Testis (tissue), 3 donors: ENCODE measurements around the gene TSGA10IP. TPM values are rescaled to one million over a fixed set of nuclear protein-coding genes. Genes with fewer than 3 reads are reported as not detected.

Experiments
- DNase-seq: peaks from one replicate; pipeline ENCODE4 v3.0.0-alpha.2; 2019
- H3K27ac ChIP-seq, 2 donors: fragments of 200-600 bp; sonication (generic); one replicate each; pipeline ENCODE4 v1.5.1; 2019
- H3K27me3 ChIP-seq: fragments of 200-600 bp; sonication (generic); one replicate; pipeline ENCODE4 v1.5.1; 2019
- H3K36me3 ChIP-seq: fragments of 200-600 bp; sonication (generic); one replicate; pipeline ENCODE4 v1.5.1; 2017; ENCODE audit warnings: low read depth; ENCODE audit errors: missing control alignments
- H3K4me1 ChIP-seq: fragments of 200-600 bp; sonication (generic); one replicate; pipeline ENCODE4 v1.5.1; 2019
- H3K4me3 ChIP-seq, 2 donors: fragments of 200-600 bp; sonication (generic); one replicate each; pipeline ENCODE4 v1.5.1; 2017 to 2019
- H3K9me3 ChIP-seq: fragments of 200-600 bp; sonication (generic); one replicate; pipeline ENCODE4 v1.5.1; 2017
- POLR2A ChIP-seq: fragments of 450-650 bp; IDR thresholded peaks from one replicate; pipeline ENCODE4 v1.6.1; 2017; ENCODE audit warnings: antibody characterized with exemption, mild to moderate bottlenecking, moderate library complexity
- WGBS, 2 donors: methylation state at CpG; one replicate each; pipeline ENCODE4 v1.1.5; 2018; 5-methylcytosine and 5-hydroxymethylcytosine counted together
- intact Hi-C: fragments of 100-400 bp; cut with DNase I; formaldehyde crosslinking; loops from one replicate; pipeline ENCODE4 v1.15.1; 2023; ENCODE audit warnings: low total_unique reads
- polyA plus RNA-seq: library from polyadenylated mRNA; stranded (reverse); fragments of 350-450 nt; fragmentation: Illumina TruSeq; extraction: RNeasy Lipid Tissue Mini Kit (QIAGEN cat#74804); gene quantifications from one replicate; pipeline ENCODE4 v1.2.3, GENCODE V29; 2014; ENCODE audit warnings: low read depth, low replicate concordance; ENCODE audit not compliant: insufficient read depth
- total RNA-seq, 2 donors: library from RNA; depleted of rRNA; stranded (reverse); fragments of >200 nt; gene quantifications; one replicate each; pipeline ENCODE4 v1.2.3, GENCODE V29; 2016
- TF ChIP-seq, protein P1 (sequence below), 3 experiments: fragments of 450-650 bp in 2 of 3; fragments of 200-600 bp in 1 of 3; sonication (generic) in 1 of 3; IDR thresholded peaks; one replicate each; pipeline ENCODE4 v1.5.1; 2016 to 2019; ENCODE audit warnings: antibody characterized with exemption in 3 of 3, mild to moderate bottlenecking in 2 of 3, moderate library complexity in 1 of 3

Gene TSGA10IP
- total and polyA plus RNA-seq, 3 donors from 2014 or later: 5.4 to 17.8 (median 5.5) TPM

DNA sequence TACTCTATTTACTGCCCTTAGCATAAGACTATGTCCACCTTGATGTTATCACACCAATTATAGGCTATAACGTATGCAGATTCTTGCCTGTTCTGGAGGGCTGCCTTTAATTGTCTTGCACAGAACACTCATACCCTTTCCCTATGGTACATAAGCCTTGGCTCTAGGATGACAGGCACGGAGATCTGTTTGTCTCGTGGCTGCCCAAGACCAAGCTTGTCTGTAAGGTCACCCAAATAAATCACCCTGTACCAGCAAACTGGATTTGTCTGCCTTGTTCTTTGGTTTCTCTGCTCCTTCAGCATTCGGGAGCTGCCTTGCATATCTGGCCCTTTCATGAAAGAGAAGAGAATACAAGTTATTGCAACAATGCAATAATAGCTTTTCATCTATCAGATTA is 7.5 kb upstream of the TSGA10IP start:
- 47 to 59% methylated on average over 4 of the region's 4 CpGs for WGBS, 2 donors
- no peaks in the 10 kb centered on the region for H3K36me3 ChIP-seq
- H3K4me1 ChIP-seq: no peaks in the 10 kb centered on the region
- H3K27me3 ChIP-seq: no peaks in the 10 kb centered on the region
- intact Hi-C loops: no loop called here
- no peak for DNase-seq
- no peak overlapping the region for H3K27ac ChIP-seq
- H3K4me3 ChIP-seq: no peak overlapping the region
- H3K9me3 ChIP-seq: no peaks in the 10 kb centered on the region
- no peak for TF ChIP-seq POLR2A
- TF ChIP-seq, protein P1, sequence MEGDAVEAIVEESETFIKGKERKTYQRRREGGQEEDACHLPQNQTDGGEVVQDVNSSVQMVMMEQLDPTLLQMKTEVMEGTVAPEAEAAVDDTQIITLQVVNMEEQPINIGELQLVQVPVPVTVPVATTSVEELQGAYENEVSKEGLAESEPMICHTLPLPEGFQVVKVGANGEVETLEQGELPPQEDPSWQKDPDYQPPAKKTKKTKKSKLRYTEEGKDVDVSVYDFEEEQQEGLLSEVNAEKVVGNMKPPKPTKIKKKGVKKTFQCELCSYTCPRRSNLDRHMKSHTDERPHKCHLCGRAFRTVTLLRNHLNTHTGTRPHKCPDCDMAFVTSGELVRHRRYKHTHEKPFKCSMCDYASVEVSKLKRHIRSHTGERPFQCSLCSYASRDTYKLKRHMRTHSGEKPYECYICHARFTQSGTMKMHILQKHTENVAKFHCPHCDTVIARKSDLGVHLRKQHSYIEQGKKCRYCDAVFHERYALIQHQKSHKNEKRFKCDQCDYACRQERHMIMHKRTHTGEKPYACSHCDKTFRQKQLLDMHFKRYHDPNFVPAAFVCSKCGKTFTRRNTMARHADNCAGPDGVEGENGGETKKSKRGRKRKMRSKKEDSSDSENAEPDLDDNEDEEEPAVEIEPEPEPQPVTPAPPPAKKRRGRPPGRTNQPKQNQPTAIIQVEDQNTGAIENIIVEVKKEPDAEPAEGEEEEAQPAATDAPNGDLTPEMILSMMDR (IDR thresholded peaks at IDR 0.05): no peak

DNA sequence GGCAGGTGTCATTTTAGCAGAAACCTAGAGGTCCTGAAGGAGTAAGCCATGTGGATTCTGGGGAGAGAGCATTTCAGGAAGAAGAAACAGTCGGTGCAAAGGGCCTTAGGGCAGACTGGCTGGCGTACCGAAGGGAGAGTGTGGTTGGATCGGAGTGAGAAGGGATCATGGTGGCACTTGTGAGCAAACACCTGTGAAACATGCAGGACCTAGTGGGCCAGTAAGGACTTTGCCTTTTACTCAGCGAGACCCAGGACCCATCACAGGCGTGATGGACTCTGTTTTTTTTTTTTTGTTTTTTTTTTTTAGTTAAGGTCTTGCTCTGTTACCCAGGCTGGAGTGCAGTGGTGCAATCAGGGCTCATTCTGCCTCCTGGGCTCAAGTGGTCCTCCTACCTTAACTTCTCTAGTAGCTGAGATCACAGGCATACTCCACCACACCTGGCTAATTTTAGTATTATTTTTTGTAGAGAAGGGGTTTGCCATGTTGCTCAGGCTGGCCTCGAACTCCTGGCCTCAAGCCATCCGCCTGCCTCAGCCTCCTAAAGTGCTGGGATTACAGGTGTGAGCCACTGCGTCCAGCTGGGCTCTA is 3.5 kb upstream of the TSGA10IP start:
- H3K36me3 ChIP-seq: no peaks in the 10 kb centered on the region
- no peaks in the 10 kb centered on the region for H3K4me1 ChIP-seq
- intact Hi-C loops: no loop called here
- H3K4me3 ChIP-seq: no peak overlapping the region
- no peak overlapping the region for H3K27ac ChIP-seq
- H3K27me3 ChIP-seq: no peaks in the 10 kb centered on the region
- WGBS, 2 donors: 82% methylated on average over 9 of the region's 9 CpGs
- TF ChIP-seq, protein P1 (IDR thresholded peaks at IDR 0.05): no peak
- TF ChIP-seq POLR2A: no peak
- DNase-seq: no peak
- no peaks in the 10 kb centered on the region for H3K9me3 ChIP-seq

DNA sequence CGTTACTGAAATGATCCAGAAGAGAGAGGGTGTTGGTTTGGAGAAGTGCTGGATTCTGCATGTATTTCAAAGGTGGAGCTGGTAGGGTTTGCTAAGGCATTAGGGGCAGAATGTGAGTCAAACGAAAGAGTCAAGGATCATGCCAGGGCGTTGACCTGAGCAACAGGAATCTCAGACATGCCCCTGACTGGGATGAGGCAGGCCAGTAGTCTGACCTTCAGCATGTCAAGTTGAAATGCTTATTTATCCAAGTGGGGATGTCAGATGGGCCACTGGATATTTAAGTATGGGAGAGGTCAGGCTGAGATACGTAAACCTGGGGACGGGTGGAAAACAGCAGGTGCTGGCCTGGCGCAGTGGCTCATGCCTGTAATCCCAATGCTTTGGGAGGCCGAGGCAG is 2.7 kb upstream of the TSGA10IP start:
- Histone ChIP-seq H3K27me3 (no peaks in the 10 kb centered on the region), H3K4me1 (no peaks in the 10 kb centered on the region), H3K36me3 (no peaks in the 10 kb centered on the region), H3K9me3 (no peaks in the 10 kb centered on the region), H3K27ac (no peak overlapping the region), H3K4me3 (no peak overlapping the region)
- no peak for DNase-seq
- 85 to 86% methylated on average over 7 of the region's 7 CpGs for WGBS, 2 donors
- intact Hi-C loops: no loop called here
- no peak for TF ChIP-seq POLR2A
- TF ChIP-seq, protein P1 (IDR thresholded peaks at IDR 0.05): no peak

DNA sequence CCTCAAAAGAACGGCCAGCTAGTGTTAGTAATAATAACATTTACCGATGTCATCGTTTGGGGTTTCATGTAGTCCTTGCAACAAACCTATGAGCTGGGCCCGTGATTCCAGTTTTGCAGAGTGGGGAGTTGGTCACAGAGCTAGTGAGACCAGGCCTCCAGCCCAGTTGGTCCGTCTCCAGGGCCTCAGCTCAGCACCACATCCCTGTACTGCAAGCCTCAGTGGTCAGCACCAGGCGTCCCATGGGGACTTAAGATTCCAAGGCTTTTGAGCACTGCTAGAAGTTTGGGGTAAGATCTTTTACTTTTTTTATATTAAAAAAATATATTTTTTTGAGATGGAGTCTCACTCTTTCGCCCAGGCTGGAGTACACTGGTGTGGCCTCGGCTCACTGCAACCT is 1.1 kb upstream of the TSGA10IP start:
- no peak overlapping the region for H3K4me3 ChIP-seq
- H3K27ac ChIP-seq: no peak overlapping the region
- no peak for DNase-seq
- no peaks in the 10 kb centered on the region for H3K9me3 ChIP-seq
- H3K27me3 ChIP-seq: no peaks in the 10 kb centered on the region
- intact Hi-C loops: no loop called here
- H3K4me1 ChIP-seq: no peaks in the 10 kb centered on the region
- no peaks in the 10 kb centered on the region for H3K36me3 ChIP-seq
- WGBS, 2 donors: 90 to 94% methylated on average over 8 of the region's 8 CpGs
- TF ChIP-seq, protein P1 (IDR thresholded peaks at IDR 0.05): no peak
- TF ChIP-seq POLR2A: no peak

DNA sequence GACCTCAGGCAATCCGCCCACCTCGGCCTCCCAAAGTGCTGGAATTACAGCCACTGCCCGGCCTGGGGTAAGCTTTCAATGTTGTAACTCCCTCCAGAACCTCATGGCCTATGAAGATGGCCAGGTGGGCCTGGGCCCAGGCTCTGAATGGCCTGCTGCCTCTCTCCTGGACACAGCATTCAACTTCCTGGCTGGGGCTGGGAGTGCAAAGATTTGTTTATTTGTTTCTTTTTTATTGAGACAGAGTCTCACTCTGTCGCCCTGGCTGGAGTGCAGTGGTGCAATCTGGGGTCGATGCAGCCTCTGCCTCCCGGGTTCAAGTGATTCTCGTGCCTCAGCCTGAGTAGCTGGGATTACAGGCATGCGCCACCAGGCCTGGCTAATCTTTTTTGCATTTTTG is 513 bp upstream of the TSGA10IP start:
- TF ChIP-seq, protein P1 (IDR thresholded peaks at IDR 0.05): no peak
- TF ChIP-seq POLR2A: no peak
- Histone ChIP-seq H3K36me3 (no peaks in the 10 kb centered on the region), H3K27ac (no peak overlapping the region), H3K9me3 (no peaks in the 10 kb centered on the region), H3K4me3 (no peak overlapping the region), H3K4me1 (no peaks in the 10 kb centered on the region), H3K27me3 (no peaks in the 10 kb centered on the region)
- 50 to 65% methylated on average over 8 of the region's 8 CpGs for WGBS, 2 donors
- intact Hi-C loops: no loop called here
- DNase-seq: no peak
